IMR-90 (cell line): ENCODE data around the gene TP53TG5. TPM values are rescaled to one million over a fixed set of nuclear protein-coding genes. Genes with fewer than 3 reads are reported as not detected.

Experiments used
- BHLHE40 ChIP-seq: fragments of 150-350 bp; IDR thresholded peaks from 2 replicates; pipeline ENCODE4 v1.6.1; 2016; ENCODE audit warnings: mild to moderate bottlenecking, low read depth, low read length
- CTCF ChIP-seq: conservative IDR thresholded peaks from 2 replicates; pipeline ENCODE4 v1.5.1; 2012; ENCODE audit warnings: mild to moderate bottlenecking, low read depth, low read length, improper control_type of control experiment
- FOS ChIP-seq: fragments of 150-350 bp; IDR thresholded peaks from 2 replicates; pipeline ENCODE4 v1.6.1; 2016; ENCODE audit warnings: low read depth, low read length
- NFE2L2 ChIP-seq: fragments of 150-350 bp; IDR thresholded peaks from 2 replicates; pipeline ENCODE4 v1.6.1; 2016; ENCODE audit warnings: low read depth, mild to moderate bottlenecking, low read length
- POLR2A ChIP-seq: IDR thresholded peaks from 2 replicates; pipeline ENCODE4 v1.6.1; 2012; ENCODE audit warnings: mild to moderate bottlenecking, low read depth, low read length
- polyA plus RNA-seq, 3 experiments: library from polyadenylated mRNA; depleted of rRNA; stranded (reverse); fragments of >200 nt; gene quantifications; 2 replicates each; pipeline ENCODE4 v1.2.3, GENCODE V29; 2012; ENCODE audit warnings: low replicate concordance in 1 of 3
- total RNA-seq: library from RNA; depleted of rRNA; stranded (reverse); fragments of >200 nt; gene quantifications from 2 replicates; pipeline ENCODE4 v1.2.3, GENCODE V29; 2012

The TP53TG5 gene
- total and polyA plus RNA-seq, 2 of the 4 experiments (the other 2 are of a cell fraction) = not detected

DNA sequence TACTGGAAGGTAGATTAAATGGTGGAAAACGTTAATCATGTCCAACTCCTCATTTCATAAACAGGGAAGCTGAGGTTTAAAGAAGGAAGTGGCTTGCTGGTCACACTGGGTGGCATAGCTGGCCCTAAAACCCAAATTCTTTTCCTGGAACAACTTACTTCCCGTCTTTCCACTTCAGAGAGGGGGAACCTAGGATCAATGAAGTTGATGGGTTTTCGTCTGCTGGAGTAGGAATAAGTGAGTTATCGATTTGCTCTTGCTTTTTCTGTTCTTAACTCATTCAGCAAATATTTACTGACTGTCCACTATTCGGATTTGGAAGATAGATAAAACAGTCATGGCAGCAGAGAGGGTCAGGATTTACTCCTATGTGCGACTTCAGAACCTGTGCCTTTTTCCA is 16.3 kb downstream of the TP53TG5 start (continued):
- TF ChIP-seq BHLHE40 (no peak), POLR2A (no peak), CTCF (no peak), NFE2L2 (no peak), FOS (no peak)
